GM18520 (cell line): Measurements from ENCODE around the gene AMOTL1.

ENCODE experiments used
- ATAC-seq: cut with Tn5 transposase; IDR thresholded peaks from one replicate; pipeline ENCODE4 v1.9.1; 2021; ENCODE audit not compliant: unreplicated experiment

AMOTL1 gene

GRCh38 chr11:94853836-94854235, 85.7 kb downstream of the AMOTL1 start:
- no peak for ATAC-seq

- ATAC-seq = no peak
Measured at GRCh38 chr11:94854770-94855633, 86.8 kb downstream of the AMOTL1 start.

GRCh38 chr11:94855666-94856065, 87.5 kb downstream of the AMOTL1 start:
- ATAC-seq = no peak

- ATAC-seq = no peak
Measured at GRCh38 chr11:94856443-94856842, 88.3 kb downstream of the AMOTL1 start.

GRCh38 chr11:94857337-94857736, 89.2 kb downstream of the AMOTL1 start:
- ATAC-seq = no peak

- ATAC-seq = no peak
Measured at GRCh38 chr11:94858012-94858705, 90.0 kb downstream of the AMOTL1 start.

GRCh38 chr11:94860333-94860732, 92.2 kb downstream of the AMOTL1 start:
- ATAC-seq = no peak

GRCh38 chr11:94861306-94861845, 93.2 kb downstream of the AMOTL1 start:
- no peak for ATAC-seq

GRCh38 chr11:94862926-94863880, 95.0 kb downstream of the AMOTL1 start:
- ATAC-seq = no peak

- no peak for ATAC-seq
Measured at GRCh38 chr11:94864506-94865045, 96.4 kb downstream of the AMOTL1 start.

- ATAC-seq = no peak
Measured at GRCh38 chr11:94866231-94866822, 98.2 kb downstream of the AMOTL1 start.

GRCh38 chr11:94866936-94867795, 99.0 kb downstream of the AMOTL1 start:
- ATAC-seq = no peak

GRCh38 chr11:94868468-94868867, 100.3 kb downstream of the AMOTL1 start:
- no peak for ATAC-seq

GRCh38 chr11:94869186-94869585, 101.0 kb downstream of the AMOTL1 start:
- no peak for ATAC-seq

GRCh38 chr11:94870422-94870821, 102.3 kb downstream of the AMOTL1 start:
- no peak for ATAC-seq

- ATAC-seq = no peak
Measured at GRCh38 chr11:94871491-94872185, 103.5 kb downstream of the AMOTL1 start.

- no peak for ATAC-seq
Measured at GRCh38 chr11:94873916-94874540, 105.9 kb downstream of the AMOTL1 start.

GRCh38 chr11:94876222-94876621, 108.1 kb downstream of the AMOTL1 start:
- ATAC-seq = no peak
